Stimulated activated CD4-positive, alpha-beta T cell treated with anti-CD3 and anti-CD28 coated beads, Interleukin-1b, Interleukin-23, amount 100 ng/mL, for 1 hour (primary cell): ENCODE measurements around the gene SLC2A5.
"Not testable (repeated sequence)": the region's sequence is repeated elsewhere in the genome, so short reads cannot be mapped to it uniquely, and the experiment has no call there.

Source experiments
- DNase-seq, 2 donors: peaks; one replicate each; pipeline ENCODE4 v3.0.0-alpha.2; 2020; ENCODE audit warnings: low read depth in 2 of 2

The SLC2A5 gene

DNA sequence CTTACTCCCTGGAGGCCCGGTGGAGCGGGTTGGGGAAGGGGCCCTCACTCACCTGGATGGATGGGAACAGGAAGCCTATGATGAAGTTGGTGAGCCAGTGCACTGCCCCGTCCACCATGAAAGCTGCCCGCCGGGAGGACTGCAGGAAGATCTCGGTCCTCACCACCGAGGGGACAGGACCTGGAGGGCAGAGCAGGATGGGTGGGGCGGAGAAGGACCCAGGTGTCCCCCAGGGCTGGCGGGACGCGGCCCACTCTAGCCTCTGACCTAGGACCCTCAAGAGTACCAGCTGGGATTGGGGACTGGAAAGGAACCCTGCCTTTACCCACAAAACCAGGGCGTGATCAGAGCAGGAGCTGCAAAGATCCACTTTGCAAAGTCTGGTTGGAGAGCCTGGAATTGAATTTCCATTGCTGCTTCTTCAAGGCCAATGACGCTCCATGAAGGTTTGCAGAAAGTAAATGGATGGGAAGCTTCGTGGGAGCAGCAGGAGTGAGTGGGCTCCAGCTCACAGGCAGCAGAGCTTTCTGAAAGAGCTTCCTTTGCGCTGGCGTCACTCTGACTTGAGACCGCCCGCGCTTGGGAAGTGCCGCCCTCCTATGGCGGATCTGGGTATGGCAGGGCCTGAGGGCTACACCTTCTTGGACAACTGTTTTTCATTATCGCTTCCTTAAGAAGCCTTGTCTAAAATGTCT is 64.6 kb downstream of the SLC2A5 start:
- peak; percentile 47 to 79 for DNase-seq

DNA sequence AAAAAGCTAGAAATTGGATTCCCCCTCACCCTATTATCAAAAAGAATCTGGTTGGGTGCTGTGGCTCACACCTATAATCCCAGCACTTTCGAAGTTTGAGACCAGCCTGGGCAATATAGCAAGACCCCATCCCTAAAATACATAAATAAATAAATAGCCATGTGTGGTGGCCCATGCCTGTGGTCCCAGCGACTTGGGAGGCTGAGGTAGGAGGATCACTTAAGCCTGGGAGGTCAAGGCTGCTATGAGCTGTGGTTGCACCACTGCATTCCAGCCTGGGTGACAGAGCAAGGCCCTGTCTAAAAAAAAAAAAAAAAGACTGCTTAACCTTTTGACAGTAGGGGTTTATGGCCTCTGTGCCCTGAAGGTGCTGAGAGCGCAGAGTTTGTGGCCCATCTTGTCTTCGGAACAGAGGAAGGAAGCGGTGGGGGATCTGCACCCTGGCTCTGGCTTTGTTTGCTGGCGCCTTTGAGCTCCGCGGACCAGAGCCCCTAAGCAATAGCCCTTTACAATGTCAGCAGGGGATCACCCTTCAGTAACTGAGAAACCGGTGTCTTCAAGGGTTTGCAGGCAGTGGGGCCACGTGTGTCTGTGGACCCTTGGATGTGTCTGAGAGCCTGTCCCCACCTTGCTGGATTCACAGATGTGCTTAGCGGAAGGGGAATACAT is 65.3 kb downstream of the SLC2A5 start:
- no peak for DNase-seq

DNA sequence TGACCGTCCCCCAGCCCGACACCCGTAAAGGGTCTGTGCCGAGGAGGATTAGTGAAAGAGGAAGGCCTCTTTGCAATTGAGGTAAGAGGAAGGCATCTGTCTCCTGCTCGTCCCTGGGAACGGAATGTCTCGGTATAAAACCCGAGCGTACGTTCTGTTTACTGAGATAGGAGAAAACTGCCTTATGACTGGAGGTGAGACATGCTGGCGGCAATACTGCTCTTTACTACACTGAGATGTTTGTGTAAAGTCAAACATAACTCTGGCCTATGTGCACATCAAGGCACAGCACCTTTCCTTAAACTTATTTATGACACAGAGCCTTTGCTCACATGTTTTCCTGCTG is 67.2 kb downstream of the SLC2A5 start:
- DNase-seq, result not testable (repeated sequence)

DNA sequence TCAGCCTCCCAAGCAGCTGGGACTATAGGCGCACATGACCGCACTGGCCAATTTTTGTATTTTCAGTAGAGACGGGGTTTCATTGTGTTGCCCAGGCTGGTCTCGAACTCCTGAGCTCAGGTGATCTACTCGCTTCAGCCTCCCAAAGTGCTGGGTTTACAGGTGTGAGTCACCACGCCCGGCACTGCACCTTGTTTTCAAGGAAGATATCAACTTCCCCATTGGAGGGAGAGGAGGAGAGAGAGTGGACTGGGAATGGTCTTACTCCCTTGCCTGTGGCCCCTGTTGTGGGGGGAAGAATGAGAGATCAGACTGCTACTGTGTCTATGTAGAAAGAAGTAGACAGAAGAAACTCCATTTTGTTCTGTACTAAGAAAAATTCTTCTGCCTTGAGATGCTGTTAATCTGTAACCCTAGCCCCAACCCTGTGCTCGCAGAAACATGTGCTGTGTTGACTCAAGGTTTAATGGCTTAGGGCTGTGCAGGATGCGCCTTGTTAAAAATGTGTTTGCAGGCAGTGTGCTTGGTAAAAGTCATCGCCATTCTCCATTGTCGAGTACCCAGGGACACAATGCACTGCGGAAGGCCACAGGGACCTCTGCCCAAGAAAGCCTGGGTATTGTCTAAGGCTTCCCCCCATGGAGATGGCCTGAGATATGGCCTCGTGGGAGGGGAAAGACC is 67.8 kb downstream of the SLC2A5 start:
- DNase-seq, result not testable (repeated sequence)

DNA sequence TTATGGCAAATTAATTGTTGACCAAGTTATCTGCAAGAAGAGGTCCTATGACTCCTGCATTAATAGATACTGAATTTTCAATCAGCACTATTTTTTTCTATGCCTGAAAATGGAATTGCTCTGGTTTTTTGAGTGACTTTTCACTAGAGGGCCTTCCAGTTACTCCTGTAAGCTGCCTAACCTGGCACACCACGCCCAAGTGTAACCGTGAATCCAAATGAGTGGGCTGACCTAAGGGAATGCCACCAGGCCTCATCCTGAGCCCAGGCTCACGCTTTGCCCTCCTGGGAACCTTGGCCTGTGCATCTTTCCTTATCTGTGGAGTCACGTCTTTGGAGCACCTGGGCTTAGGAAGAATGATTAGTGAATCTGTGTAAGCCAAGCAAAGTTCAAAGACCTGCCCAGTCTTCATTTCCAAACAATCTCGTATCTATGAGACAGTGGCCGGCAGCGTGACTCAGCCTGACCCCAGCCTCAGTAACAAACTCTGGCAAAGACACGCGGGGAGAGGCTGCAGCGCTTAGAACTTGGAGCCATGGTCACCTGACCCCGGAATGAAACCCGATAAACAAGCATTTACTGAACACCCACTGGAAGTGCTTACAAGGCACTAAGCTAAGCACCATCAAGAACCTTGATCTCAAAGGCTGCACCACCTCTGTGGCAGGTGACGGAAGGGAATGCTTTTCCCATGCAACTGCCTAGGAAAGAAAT is 75.3 kb downstream of the SLC2A5 start:
- DNase-seq, result not testable (repeated sequence)

DNA sequence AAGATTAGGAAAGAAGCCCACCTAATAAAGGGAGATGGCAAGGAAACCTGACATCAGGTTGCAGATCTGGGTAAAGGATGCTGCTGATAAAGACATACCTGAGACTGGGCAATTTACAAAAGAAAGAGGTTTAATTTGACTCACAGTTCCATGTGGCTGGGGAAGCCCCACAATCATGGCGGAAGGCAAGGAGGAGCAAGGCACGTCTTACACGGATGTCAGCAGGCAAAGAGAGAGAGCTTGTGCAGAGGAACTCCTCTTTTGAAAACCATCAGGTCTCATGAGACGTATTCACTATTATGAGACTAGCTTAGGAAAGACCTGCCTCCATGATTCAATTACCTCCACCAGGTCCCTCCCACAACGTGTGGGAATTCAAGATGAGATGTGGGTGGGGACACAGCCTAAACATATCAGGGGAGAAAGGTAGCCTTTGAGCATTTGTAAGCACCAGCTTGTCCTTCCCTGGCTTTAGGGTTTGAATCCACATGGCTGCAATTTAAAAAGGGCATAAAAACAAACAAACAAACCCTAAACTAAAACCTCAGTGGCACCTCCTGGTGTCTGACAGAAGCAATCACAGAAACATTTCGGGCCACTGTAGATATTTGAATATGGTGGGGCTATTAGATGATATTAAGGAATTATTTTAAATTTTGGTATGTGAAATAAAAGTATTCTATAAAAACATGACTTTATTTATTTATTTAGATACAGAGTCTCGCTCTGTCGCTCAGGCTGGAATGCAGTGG is 76.3 kb downstream of the SLC2A5 start:
- no peak for DNase-seq

DNA sequence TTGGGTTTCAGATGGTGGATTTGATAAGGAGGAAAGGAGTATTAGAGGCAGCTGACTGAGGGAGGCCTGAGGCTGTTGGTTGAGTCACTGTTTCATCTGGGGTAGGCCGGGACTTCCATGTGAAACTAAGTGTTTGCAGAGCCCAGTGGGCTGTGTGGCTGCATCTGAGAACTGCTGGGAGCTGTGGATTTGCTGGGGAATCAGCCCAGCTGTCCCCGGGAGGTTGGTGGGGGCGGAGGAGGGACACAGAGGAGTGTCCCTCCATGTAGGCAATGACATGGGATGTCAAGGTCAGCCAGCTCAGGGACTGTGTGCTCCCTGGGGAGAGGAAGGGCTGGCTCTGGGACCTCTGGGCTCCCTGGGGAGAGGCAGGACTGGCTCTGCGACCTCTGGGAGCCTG is 79.6 kb downstream of the SLC2A5 start:
- no peak for DNase-seq

DNA sequence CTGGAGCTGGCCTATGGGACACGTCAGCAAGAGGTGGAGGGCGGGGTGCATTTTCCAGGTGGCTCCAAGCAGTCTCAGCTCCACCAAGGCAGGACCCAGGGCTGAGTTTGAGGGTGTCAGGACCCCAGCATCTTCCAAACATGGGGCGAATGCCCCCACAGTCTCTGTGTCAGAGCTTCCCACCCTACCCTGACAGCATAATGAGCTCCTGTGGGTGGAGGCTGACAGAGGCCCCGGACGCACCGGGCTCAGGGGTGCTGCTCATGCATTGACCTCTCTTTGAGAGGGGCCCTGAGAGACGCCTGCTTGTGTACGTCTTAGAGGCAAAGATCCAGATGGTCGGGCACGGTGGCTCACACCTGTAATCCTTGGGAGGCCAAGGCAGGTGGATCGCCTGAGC is 80.4 kb downstream of the SLC2A5 start:
- no peak for DNase-seq

DNA sequence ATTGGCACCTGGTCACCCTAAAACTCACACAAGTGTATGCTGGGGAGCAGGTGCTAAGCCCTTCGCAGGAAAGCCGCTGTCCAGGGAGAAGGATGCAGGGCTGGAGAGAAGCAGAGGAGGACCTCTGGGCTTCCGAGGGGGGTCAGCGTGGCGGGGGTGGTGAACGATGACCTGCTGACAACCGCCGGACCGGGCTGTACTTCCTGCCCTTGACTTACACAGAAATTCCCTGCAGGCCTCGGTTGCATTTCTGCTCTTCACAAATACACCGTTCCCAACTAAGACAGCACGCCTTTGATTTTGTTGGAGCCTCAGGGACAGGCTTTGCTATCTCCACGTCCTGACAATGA is 80.8 kb downstream of the SLC2A5 start:
- no peak for DNase-seq

DNA sequence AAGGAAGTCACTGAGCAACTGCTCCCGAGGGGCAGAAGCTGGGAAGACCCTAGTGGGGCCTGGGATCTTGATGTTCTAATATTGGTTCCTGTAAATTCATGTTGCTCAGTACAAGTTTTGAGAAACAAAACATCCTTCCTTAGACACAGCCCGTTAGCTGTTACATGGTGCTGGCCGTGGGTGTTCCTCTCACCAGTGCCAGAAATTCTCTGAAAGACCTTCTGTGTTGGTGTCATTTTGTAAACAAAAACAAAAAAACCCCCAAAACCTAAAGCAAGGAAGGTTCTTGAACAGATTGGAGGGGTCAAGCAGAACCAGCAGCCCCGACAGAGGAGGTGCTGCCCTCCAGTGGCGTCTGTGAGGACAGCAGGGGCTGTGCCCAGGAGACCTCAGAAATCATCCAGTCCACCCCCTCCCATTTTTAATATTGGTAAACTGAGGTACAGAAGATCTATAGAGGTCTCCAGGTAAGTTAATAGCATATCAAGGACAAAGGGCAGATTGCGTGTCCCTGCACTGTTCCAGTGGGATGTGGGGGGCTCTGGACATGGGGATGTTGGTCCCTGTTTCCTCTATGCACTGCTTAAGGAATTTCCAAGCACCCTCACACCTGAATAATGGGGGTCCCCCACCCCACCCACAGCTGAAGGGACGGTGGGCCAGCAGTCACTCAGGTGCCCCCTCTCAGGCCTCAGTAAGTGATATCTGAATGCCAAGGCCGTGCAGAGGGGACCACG is 81.4 kb downstream of the SLC2A5 start:
- peak; percentile 22 to 55 for DNase-seq

DNA sequence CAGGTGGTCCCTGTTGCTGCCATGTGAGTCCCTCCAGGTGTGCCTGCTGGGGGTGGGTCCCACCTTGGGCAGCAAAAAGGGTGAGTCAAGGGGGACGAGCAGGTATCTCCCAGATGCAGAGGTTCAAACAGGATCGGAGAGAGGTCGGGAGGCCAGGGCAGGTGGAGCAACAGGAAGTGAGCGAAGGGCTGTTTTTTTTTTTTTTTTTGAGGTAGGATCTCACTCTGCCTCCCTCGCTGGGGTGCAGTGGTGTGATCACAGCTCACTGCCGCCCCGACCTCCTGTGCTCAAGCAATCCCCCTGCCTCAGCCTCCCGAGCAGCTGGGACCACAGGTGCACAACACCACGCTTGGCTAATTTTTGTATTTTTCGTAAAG is 82.6 kb downstream of the SLC2A5 start:
- DNase-seq, result no peak

DNA sequence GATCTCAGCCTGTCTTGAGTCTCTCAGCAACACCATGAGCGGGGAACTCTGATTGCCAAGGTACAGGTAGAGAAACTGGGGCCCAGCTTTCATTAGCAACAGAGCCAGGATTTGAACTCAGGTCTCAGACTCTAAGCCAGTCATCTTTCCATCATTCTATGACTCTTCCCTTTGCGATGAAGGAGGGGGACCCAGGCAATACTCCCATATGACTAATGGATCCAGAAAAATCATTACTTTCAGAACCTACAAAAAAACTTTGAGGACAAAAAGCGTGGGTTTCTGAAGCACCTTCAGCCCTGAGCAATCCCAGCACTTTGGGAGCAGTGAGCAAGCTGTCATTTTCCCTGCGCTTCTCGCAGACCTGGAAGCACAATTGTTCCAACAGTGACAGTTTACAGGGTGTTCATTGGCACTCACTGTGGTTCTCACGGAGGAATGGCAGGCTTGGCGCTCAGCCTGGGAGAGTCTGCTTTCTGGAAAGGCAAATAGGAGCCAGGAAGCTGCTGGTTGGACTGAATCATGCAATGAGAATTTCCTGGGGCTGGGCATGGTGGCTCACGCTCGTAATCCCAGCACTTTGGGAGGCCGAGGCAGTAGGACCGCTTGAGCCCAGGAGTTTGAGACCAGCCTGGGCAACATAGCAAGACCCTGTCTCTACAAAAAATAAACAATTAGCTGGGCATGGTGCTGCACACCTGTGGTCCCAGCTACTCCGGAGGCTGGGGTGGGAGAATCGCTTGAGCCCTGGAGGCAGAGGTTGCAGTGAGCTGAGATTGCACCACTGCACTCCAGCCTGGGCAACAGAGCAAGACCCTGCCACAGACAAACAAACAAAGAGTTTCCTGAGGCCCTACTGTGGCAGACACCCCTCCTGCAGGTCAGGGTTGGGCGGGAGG is 83.3 kb downstream of the SLC2A5 start:
- no peak for DNase-seq
